ENCODE measurements around the gene RRP1B. TPM values are rescaled to one million over a fixed set of nuclear protein-coding genes. Genes with fewer than 3 reads are reported as not detected.
"Not testable (repeated sequence)": the region's sequence is repeated elsewhere in the genome, so short reads cannot be mapped to it uniquely, and the experiment has no call there.

Gene RRP1B
- total RNA-seq, 1 donor from 2014 or later = 34.0 TPM

- no peaks in the 10 kb centered on the region for H4K20me1 ChIP-seq (ENCODE audit: insufficient read depth, low read length)
Observed at GRCh38 chr21:43645976-43646375, 13.4 kb upstream of the RRP1B start.

GRCh38 chr21:43646550-43647260 lies 12.7 kb upstream of the RRP1B start:
- peak overlapping the region; percentile 93 for H3K27ac Mint-ChIP-seq (ENCODE audit: unreplicated experiment)
- Histone ChIP-seq H3K9me3 (ENCODE audit: insufficient read depth, low read depth, low read length) (no peaks in the 10 kb centered on the region), H3K27me3 (ENCODE audit: insufficient read depth, low read length) (no peaks in the 10 kb centered on the region), H3K79me2 (ENCODE audit: insufficient read depth, low read length) (no peaks in the 10 kb centered on the region), H3K9ac (ENCODE audit: low read length) (no peak overlapping the region), H3K4me1 (ENCODE audit: insufficient read depth, low read length) (peaks cover 13% of the 10 kb centered on the region), H3K4me3 (ENCODE audit: insufficient read depth, low read depth, low read length) (no peak overlapping the region), H3K36me3 (ENCODE audit: insufficient read depth, low read length) (no peaks in the 10 kb centered on the region), H3K27ac (ENCODE audit: low read depth, low read length) (no peak overlapping the region), H2AFZ (ENCODE audit: low read depth, low read length) (no peak overlapping the region), H4K20me1 (ENCODE audit: insufficient read depth, low read length) (no peaks in the 10 kb centered on the region), H3K4me2 (ENCODE audit: low read length) (peak overlapping the region; percentile 52)
- peak overlapping the region; percentile 5 for H3K4me3 Mint-ChIP-seq (ENCODE audit: unreplicated experiment)
- H3K27me3 Mint-ChIP-seq (ENCODE audit: low read depth, unreplicated experiment) = no peaks in the 10 kb centered on the region
- no peaks in the 10 kb centered on the region for H3K36me3 Mint-ChIP-seq (ENCODE audit: low read depth, unreplicated experiment)
- FAIRE-seq (peak; percentile 67), DNase-seq (ENCODE audit: low read depth) (peak; percentile 82)
- TF ChIP-seq CTCF (IDR thresholded peaks at IDR 0.05; ENCODE audit: insufficient read depth, low read depth, low read length) (peak; percentile 99), EZH2 (IDR thresholded peaks at IDR 0.05; ENCODE audit: insufficient read depth, low read length) (no peak)
- no peaks in the 10 kb centered on the region for H3K9me3 Mint-ChIP-seq (ENCODE audit: unreplicated experiment)
- peaks cover 27% of the 10 kb centered on the region for H3K4me1 Mint-ChIP-seq (ENCODE audit: low read depth, unreplicated experiment)

More at GRCh38 chr21:43645976-43646375, 13.4 kb upstream of the RRP1B start:
- Mint-ChIP-seq H3K36me3 (ENCODE audit: low read depth, unreplicated experiment) (no peaks in the 10 kb centered on the region), H3K27me3 (ENCODE audit: low read depth, unreplicated experiment) (no peaks in the 10 kb centered on the region), H3K27ac (ENCODE audit: unreplicated experiment) (peak overlapping the region; percentile 93), H3K4me1 (ENCODE audit: low read depth, unreplicated experiment) (peaks cover 27% of the 10 kb centered on the region), H3K9me3 (ENCODE audit: unreplicated experiment) (no peaks in the 10 kb centered on the region), H3K4me3 (ENCODE audit: unreplicated experiment) (no peak overlapping the region)
- Histone ChIP-seq H3K9ac (ENCODE audit: low read length) (peak overlapping the region; percentile 22), H2AFZ (ENCODE audit: low read depth, low read length) (no peak overlapping the region), H3K27ac (ENCODE audit: low read depth, low read length) (no peak overlapping the region), H3K4me3 (ENCODE audit: insufficient read depth, low read depth, low read length) (no peak overlapping the region), H3K79me2 (ENCODE audit: insufficient read depth, low read length) (no peaks in the 10 kb centered on the region), H3K9me3 (ENCODE audit: insufficient read depth, low read depth, low read length) (no peaks in the 10 kb centered on the region), H3K4me1 (ENCODE audit: insufficient read depth, low read length) (peaks cover 13% of the 10 kb centered on the region), H3K4me2 (ENCODE audit: low read length) (peak overlapping the region; percentile 57), H3K36me3 (ENCODE audit: insufficient read depth, low read length) (no peaks in the 10 kb centered on the region), H3K27me3 (ENCODE audit: insufficient read depth, low read length) (no peaks in the 10 kb centered on the region)
- no peak for DNase-seq (ENCODE audit: low read depth)
- no peak for FAIRE-seq
- TF ChIP-seq CTCF (IDR thresholded peaks at IDR 0.05; ENCODE audit: insufficient read depth, low read depth, low read length) = no peak
- TF ChIP-seq EZH2 (IDR thresholded peaks at IDR 0.05; ENCODE audit: insufficient read depth, low read length) = no peak

GRCh38 chr21:43648171-43648570 lies 11.2 kb upstream of the RRP1B start:
- Histone ChIP-seq H2AFZ (ENCODE audit: low read depth, low read length) (no peak overlapping the region), H3K79me2 (ENCODE audit: insufficient read depth, low read length) (no peaks in the 10 kb centered on the region), H3K4me2 (ENCODE audit: low read length) (no peak overlapping the region), H3K9me3 (ENCODE audit: insufficient read depth, low read depth, low read length) (no peaks in the 10 kb centered on the region), H4K20me1 (ENCODE audit: insufficient read depth, low read length) (no peaks in the 10 kb centered on the region), H3K4me3 (ENCODE audit: insufficient read depth, low read depth, low read length) (no peak overlapping the region), H3K4me1 (ENCODE audit: insufficient read depth, low read length) (peaks cover 13% of the 10 kb centered on the region), H3K36me3 (ENCODE audit: insufficient read depth, low read length) (no peaks in the 10 kb centered on the region), H3K9ac (ENCODE audit: low read length) (no peak overlapping the region), H3K27ac (ENCODE audit: low read depth, low read length) (no peak overlapping the region), H3K27me3 (ENCODE audit: insufficient read depth, low read length) (no peaks in the 10 kb centered on the region)
- H3K27ac Mint-ChIP-seq (ENCODE audit: unreplicated experiment) = no peak overlapping the region
- no peak for TF ChIP-seq EZH2 (IDR thresholded peaks at IDR 0.05; ENCODE audit: insufficient read depth, low read length)
- TF ChIP-seq CTCF (IDR thresholded peaks at IDR 0.05; ENCODE audit: insufficient read depth, low read depth, low read length) = no peak
- DNase-seq (ENCODE audit: low read depth) (no peak), FAIRE-seq (no peak)
- no peak overlapping the region for H3K4me3 Mint-ChIP-seq (ENCODE audit: unreplicated experiment)
- H3K4me1 Mint-ChIP-seq (ENCODE audit: low read depth, unreplicated experiment) = peaks cover 27% of the 10 kb centered on the region
- no peaks in the 10 kb centered on the region for H3K36me3 Mint-ChIP-seq (ENCODE audit: low read depth, unreplicated experiment)
- no peaks in the 10 kb centered on the region for H3K27me3 Mint-ChIP-seq (ENCODE audit: low read depth, unreplicated experiment)
- no peaks in the 10 kb centered on the region for H3K9me3 Mint-ChIP-seq (ENCODE audit: unreplicated experiment)

GRCh38 chr21:43651926-43652325 lies 7.4 kb upstream of the RRP1B start:
- H3K4me1 Mint-ChIP-seq (ENCODE audit: low read depth, unreplicated experiment); H3K9ac ChIP-seq (ENCODE audit: low read length); H3K27ac ChIP-seq (ENCODE audit: low read depth, low read length); H3K36me3 Mint-ChIP-seq (ENCODE audit: low read depth, unreplicated experiment); H3K9me3 Mint-ChIP-seq (ENCODE audit: unreplicated experiment); H3K27me3 ChIP-seq (ENCODE audit: insufficient read depth, low read length); H3K4me2 ChIP-seq (ENCODE audit: low read length); H3K27me3 Mint-ChIP-seq (ENCODE audit: low read depth, unreplicated experiment); H2AFZ ChIP-seq (ENCODE audit: low read depth, low read length); H4K20me1 ChIP-seq (ENCODE audit: insufficient read depth, low read length); H3K79me2 ChIP-seq (ENCODE audit: insufficient read depth, low read length); DNase-seq (ENCODE audit: low read depth); H3K9me3 ChIP-seq (ENCODE audit: insufficient read depth, low read depth, low read length); H3K4me3 ChIP-seq (ENCODE audit: insufficient read depth, low read depth, low read length); H3K4me3 Mint-ChIP-seq (ENCODE audit: unreplicated experiment); FAIRE-seq; H3K36me3 ChIP-seq (ENCODE audit: insufficient read depth, low read length); H3K27ac Mint-ChIP-seq (ENCODE audit: unreplicated experiment): not testable (repeated sequence)
- peaks cover 12% of the 10 kb centered on the region for H3K4me1 ChIP-seq (ENCODE audit: insufficient read depth, low read length)
